Lower lobe of right lung (tissue), 2 donors: ENCODE results near the gene SETD9. TPM values are rescaled to one million over a fixed set of nuclear protein-coding genes. Genes with fewer than 3 reads are reported as not detected.

Experiments used
- ATAC-seq, 2 donors: fragments of 200-7000 bp; cut with Tn5 transposase; one replicate each; pipeline ENCODE4 v1.9.1; 2020 to 2022; ENCODE audit warnings: mild to moderate bottlenecking in 2 of 2, moderate library complexity in 2 of 2
- DNase-seq: peaks from one replicate; pipeline ENCODE4 v3.0.0-alpha.2; 2020
- H3K27ac ChIP-seq: fragments of 200-600 bp; one replicate; pipeline ENCODE4 v1.8.0; 2022
- H3K27me3 ChIP-seq: fragments of 200-600 bp; one replicate; pipeline ENCODE4 v1.8.0; 2022; ENCODE audit warnings: low read depth
- H3K36me3 ChIP-seq: fragments of 200-600 bp; one replicate; pipeline ENCODE4 v1.8.0; 2022; ENCODE audit warnings: mild to moderate bottlenecking
- H3K4me1 ChIP-seq: fragments of 200-600 bp; one replicate; pipeline ENCODE4 v1.8.0; 2022
- H3K4me3 ChIP-seq: fragments of 200-600 bp; one replicate; pipeline ENCODE4 v1.8.0; 2022; ENCODE audit warnings: mild to moderate bottlenecking
- H3K9me3 ChIP-seq: fragments of 200-600 bp; one replicate; pipeline ENCODE4 v1.8.0; 2022
- CTCF ChIP-seq: fragments of 200-600 bp; IDR thresholded peaks from one replicate; pipeline ENCODE4 v1.8.0; 2022; ENCODE audit warnings: antibody characterized with exemption, mild to moderate bottlenecking
- intact Hi-C: fragments of 100-400 bp; cut with DNase I; formaldehyde crosslinking; loops from one replicate; pipeline ENCODE4 v1.11.0; 2022
- total RNA-seq: library from RNA; stranded (reverse); fragmentation: NEBNext Ultra II Directional; extraction: Animal tissue kit (Norgen Biotek cat#: 25700); gene quantifications from one replicate; pipeline ENCODE4 v1.2.1, GENCODE V29; 2021
- donor health status: DM: no; HTN: yes; CAD: no; lungs with severe emphysema.

The SETD9 gene
- total RNA-seq, 1 donor from 2014 or later = 9.1 TPM

- no peak overlapping the region for H3K4me3 ChIP-seq
- no peak for DNase-seq
- intact Hi-C loops = no loop called here
- no peak for TF ChIP-seq CTCF
- peaks cover 6% of the 10 kb centered on the region for H3K4me1 ChIP-seq
- no peaks in the 10 kb centered on the region for H3K27me3 ChIP-seq
- H3K36me3 ChIP-seq = peaks cover 4% of the 10 kb centered on the region
- H3K27ac ChIP-seq = no peak overlapping the region
- no peaks in the 10 kb centered on the region for H3K9me3 ChIP-seq
- no peak for ATAC-seq
Measured at GRCh38 chr5:56914678-56915077, 5.3 kb downstream of the SETD9 start.

- Histone ChIP-seq H3K4me1 (no peaks in the 10 kb centered on the region), H3K27ac (no peak overlapping the region), H3K36me3 (peaks cover 22% of the 10 kb centered on the region), H3K27me3 (no peaks in the 10 kb centered on the region), H3K4me3 (no peak overlapping the region), H3K9me3 (no peaks in the 10 kb centered on the region)
- ATAC-seq = no peak
- intact Hi-C loops = no loop called here
- no peak for DNase-seq
- no peak for TF ChIP-seq CTCF
Measured at GRCh38 chr5:56917534-56917933, 8.1 kb downstream of the SETD9 start.

GRCh38 chr5:56918054-56918453 lies 8.7 kb downstream of the SETD9 start:
- Histone ChIP-seq H3K27ac (no peak overlapping the region), H3K36me3 (peaks cover 27% of the 10 kb centered on the region), H3K27me3 (no peaks in the 10 kb centered on the region), H3K9me3 (no peaks in the 10 kb centered on the region), H3K4me3 (no peak overlapping the region), H3K4me1 (no peaks in the 10 kb centered on the region)
- intact Hi-C loops = no loop called here
- DNase-seq (no peak), ATAC-seq (no peak)
- no peak for TF ChIP-seq CTCF

GRCh38 chr5:56919942-56920662 lies 10.7 kb downstream of the SETD9 start:
- Histone ChIP-seq H3K9me3 (no peaks in the 10 kb centered on the region), H3K4me1 (no peaks in the 10 kb centered on the region), H3K36me3 (peaks cover 47% of the 10 kb centered on the region), H3K27me3 (no peaks in the 10 kb centered on the region), H3K27ac (no peak overlapping the region), H3K4me3 (no peak overlapping the region)
- intact Hi-C loops = no loop called here
- no peak for TF ChIP-seq CTCF
- DNase-seq = no peak
- no peak for ATAC-seq

GRCh38 chr5:56922922-56923321 lies 13.5 kb downstream of the SETD9 start:
- Histone ChIP-seq H3K9me3 (no peaks in the 10 kb centered on the region), H3K4me3 (no peak overlapping the region), H3K27ac (no peak overlapping the region), H3K27me3 (no peaks in the 10 kb centered on the region), H3K4me1 (no peaks in the 10 kb centered on the region), H3K36me3 (peaks cover 69% of the 10 kb centered on the region)
- ATAC-seq = no peak
- no peak for TF ChIP-seq CTCF
- no peak for DNase-seq
- intact Hi-C loops = no loop called here
